K562 (cell line): Measurements from ENCODE around the gene FAM120C. TPM values are rescaled to one million over a fixed set of nuclear protein-coding genes. Genes with fewer than 3 reads are reported as not detected.

ENCODE experiments used
- ATAC-seq: fragments of 200-7000 bp; cut with Tn5 transposase; 3 replicates; pipeline ENCODE4 v1.9.1; 2020; ENCODE audit warnings: moderate library complexity
- BruUV-seq: library from RNA; stranded (reverse); fragments of 400-500 nt; replicated peaks from 2 replicates; lab custom pipeline; 2021; lab: Mats Ljungman, UMichigan
- CTCF ChIA-PET: fragments of 300-600 bp; formaldehyde crosslinking; extraction: SDS; loops from one replicate; lab custom pipeline; 2021; ENCODE audit warnings: low intra/inter-chr PET ratio; lab: Yijun Ruan, JAX
- POLR2A ChIA-PET: fragments of 300-600, 350-650 bp; sonication (Branson Sonifier 250); formaldehyde crosslinking; extraction: SDS; loops from one replicate; lab custom pipeline; 2021; ENCODE audit warnings: antibody characterized with exemption, inconsistent platforms; lab: Yijun Ruan, JAX
- DNase-seq, 4 experiments: peaks; one replicate each; pipeline versions ENCODE4 v3.0.0 to v3.0.0-alpha.2; 2011 to 2018; ENCODE audit warnings: low spot score in 3 of 4, mixed read lengths in 3 of 4; ENCODE audit errors: extremely low read depth in 1 of 4
- FAIRE-seq: peaks from 2 replicates; lab custom pipeline; 2011; peaks lifted over from hg19 to GRCh38; lab: Jason Lieb, UNC
- H2AFZ ChIP-seq: 2 replicates; pipeline ENCODE4 v1.6.0; 2011; ENCODE audit warnings: low read depth, low read length, control low read depth, inconsistent platforms
- H3K27ac ChIP-seq: fragments of 200-600 bp; 3 replicates; pipeline ENCODE4 v1.8.0; 2011; ENCODE audit warnings: low read depth, mild to moderate bottlenecking, control low read depth, inconsistent platforms, low read length, moderate library complexity, mixed read lengths; ENCODE audit errors: extremely low read depth
- H3K27me3 ChIP-seq, 2 experiments: fragments of 300-600 bp in 1 of 2; 2 replicates in 1 of 2; 3 replicates in 1 of 2; pipeline versions ENCODE4 v1.6.0 to v1.8.0; 2011; ENCODE audit warnings: inconsistent platforms in 2 of 2, low read length in 2 of 2, mild to moderate bottlenecking in 1 of 2, mixed read lengths in 1 of 2, moderate library complexity in 1 of 2; ENCODE audit not compliant: control insufficient read depth in 2 of 2, insufficient read depth in 2 of 2
- H3K36me3 ChIP-seq: fragments of 300-600 bp; 3 replicates; pipeline ENCODE4 v1.8.0; 2011; ENCODE audit warnings: mild to moderate bottlenecking, low read length, inconsistent platforms; ENCODE audit not compliant: control insufficient read depth, insufficient read depth
- H3K4me1 ChIP-seq, 2 experiments: fragments of 200-600 bp in 1 of 2; replicated peaks in 1 of 2; 2 replicates in 1 of 2; 3 replicates in 1 of 2; pipeline versions ENCODE4 v1.5.1 to v1.8.0; 2011; ENCODE audit warnings: inconsistent platforms in 2 of 2, low read length in 2 of 2, mild to moderate bottlenecking in 1 of 2, mixed read lengths in 1 of 2, moderate library complexity in 1 of 2; ENCODE audit not compliant: control insufficient read depth in 2 of 2, insufficient read depth in 2 of 2
- H3K4me2 ChIP-seq: 2 replicates; pipeline ENCODE4 v1.6.1; 2011; ENCODE audit warnings: low read length, control low read depth, inconsistent platforms, mixed read lengths; ENCODE audit not compliant: insufficient read depth
- H3K4me3 ChIP-seq: fragments of 200-600 bp; sonication (generic), shearing (Covaris generic); 2 replicates; pipeline ENCODE4 v1.5.1; 2016; ENCODE audit warnings: control low read depth, inconsistent platforms
- H3K79me2 ChIP-seq: fragments of 200-600 bp; 3 replicates; pipeline ENCODE4 v1.8.0; 2011; ENCODE audit warnings: low read length, inconsistent platforms; ENCODE audit not compliant: control insufficient read depth, insufficient read depth
- H3K9ac ChIP-seq, 2 experiments: 2 replicates each; pipeline versions ENCODE4 v1.6.0 to v1.6.1; 2011; ENCODE audit warnings: low read depth in 2 of 2, low read length in 2 of 2, control low read depth in 1 of 2, inconsistent platforms in 1 of 2, mild to moderate bottlenecking in 1 of 2, mixed read lengths in 1 of 2; ENCODE audit not compliant: insufficient read depth in 1 of 2
- H3K9me1 ChIP-seq: one replicate; pipeline ENCODE4 v1.6.0; 2011; ENCODE audit warnings: inconsistent platforms, mild to moderate bottlenecking, low read length, moderate library complexity; ENCODE audit not compliant: control insufficient read depth, insufficient read depth
- H3K9me3 ChIP-seq: replicated peaks from 2 replicates; pipeline ENCODE4 v1.5.1; 2011; ENCODE audit warnings: low read depth, low read length, inconsistent platforms; ENCODE audit not compliant: control insufficient read depth, insufficient read depth
- H4K20me1 ChIP-seq: replicated peaks from 2 replicates; pipeline ENCODE4 v1.6.1; 2011; ENCODE audit warnings: low read length, inconsistent platforms, mixed read lengths; ENCODE audit not compliant: control insufficient read depth, insufficient read depth
- ETV1 ChIP-seq: fragments of 450-650 bp; conservative IDR thresholded peaks from 2 replicates; pipeline ENCODE4 v1.6.1; 2016; ENCODE audit warnings: missing genetic modification characterization, control low read depth, low read depth, missing compliant biosample characterization
- HDAC1 ChIP-seq, 2 experiments: fragments of 450-650 bp; IDR thresholded peaks; 2 replicates each; pipeline ENCODE4 v1.6.1; 2016 to 2017; ENCODE audit warnings: inconsistent platforms in 1 of 2, mild to moderate bottlenecking in 1 of 2, moderate library complexity in 1 of 2
- STAT5B ChIP-seq: fragments of 250-450 bp; sonication (Bioruptor Pico); IDR thresholded peaks from 2 replicates; pipeline ENCODE4 v1.8.0; 2021; ENCODE audit warnings: mild to moderate bottlenecking, inconsistent platforms
- STAT6 ChIP-seq: sonication (generic); formaldehyde crosslinking; IDR thresholded peaks from 2 replicates; pipeline ENCODE4 v1.8.1; 2023; ENCODE audit warnings: mild to moderate bottlenecking, missing genetic modification reagents
- WGBS: fragments of 100-300 bp; shearing (Covaris generic); methylation state at CpG from one replicate; pipeline ENCODE4 v1.1.6; 2016; ENCODE audit warnings: low coverage, mixed read lengths; ENCODE audit not compliant: insufficient coverage; ENCODE audit errors: missing lambda C conversion rate; 5-methylcytosine and 5-hydroxymethylcytosine counted together
- in situ Hi-C: fragments of 300-500 bp; cut with MboI; formaldehyde crosslinking; loops from 4 replicates; pipeline ENCODE4 v1.15.0; 2018; ENCODE audit warnings: inconsistent platforms, mixed read lengths
- intact Hi-C: fragments of 100-400 bp; cut with micrococcal nuclease; formaldehyde crosslinking; loops from 2 replicates; pipeline ENCODE4 v1.14.2; 2022
- polyA plus RNA-seq, 8 experiments: library from polyadenylated mRNA; depleted of rRNA in 4 of 8; stranded (reverse) in 5 of 8; unstranded in 3 of 8; fragments of >200 nt; fragmentation: Nextera tagmentation in 2 of 8; fragmentation: Illumina TruSeq in 1 of 8; extraction: Ambion mirVana in 2 of 8; extraction: Trizol in 1 of 8; gene quantifications; 2 replicates each; pipeline versions ENCODE4 v1.2.1 to v1.2.3, GENCODE V29; 2011 to 2014; ENCODE audit warnings: inconsistent platforms in 1 of 8, missing spikeins in 1 of 8
- total RNA-seq, 7 experiments: library from RNA; depleted of rRNA in 6 of 7; stranded (reverse); fragments of >200 nt in 6 of 7; fragmentation: Illumina TruSeq in 2 of 7; extraction: Trizol in 2 of 7; gene quantifications; 2 replicates each; pipeline versions ENCODE4 v1.2.1 to v1.2.3, GENCODE V29; 2011 to 2021; ENCODE audit warnings: low replicate concordance in 1 of 7

The FAM120C gene
- total and polyA plus RNA-seq, 9 of the 15 experiments (the other 6 are each of a cell fraction or from before 2014, with no cell fraction given) = 0.21 to 6.7 (median 2.1) TPM

- TF ChIP-seq ETV1 (tag) = no peak
- no peak for TF ChIP-seq STAT6 (CRISPR knock-in tag)
- TF ChIP-seq STAT5B (CRISPR knock-in tag) = no peak
- TF ChIP-seq HDAC1 (IDR thresholded peaks at IDR 0.05) = no peak
- Histone ChIP-seq H3K4me3 (no peak overlapping the region), H3K27me3 (no peaks in the 10 kb centered on the region), H2AFZ (no peak overlapping the region), H3K36me3 (no peaks in the 10 kb centered on the region), H3K9me1 (no peaks in the 10 kb centered on the region), H3K4me1 (no peaks in the 10 kb centered on the region), H3K9ac (no peak overlapping the region), H3K27ac (no peak overlapping the region), H3K9me3 (no peaks in the 10 kb centered on the region), H3K4me2 (no peak overlapping the region), H4K20me1 (no peaks in the 10 kb centered on the region; the same call in 1 of the 2 replicates), H3K79me2 (no peaks in the 10 kb centered on the region)
- intact Hi-C loops (no loop called here), in situ Hi-C loops (no loop called here)
- DNase-seq = no peak
- no TSS peak for BruUV-seq
- CTCF ChIA-PET = no interaction called here
- POLR2A ChIA-PET = no interaction called here
- 6% methylated on average over 4 of the region's 4 CpGs for WGBS
- ATAC-seq = no peak
- no peak for FAIRE-seq
These were observed 16.1 kb downstream of the FAM120C start for GRCh38 chrX:54166915-54167314.
